CD4-positive, alpha-beta T cell treated with Interleukin-17A for 4 hours (primary cell): ENCODE results near the gene SDCCAG8.
"Not testable (repeated sequence)": the region's sequence is repeated elsewhere in the genome, so short reads cannot be mapped to it uniquely, and the experiment has no call there.

Experiments
- DNase-seq: peaks from one replicate; pipeline ENCODE4 v3.0.0-alpha.2; 2020; ENCODE audit warnings: mixed read lengths

The SDCCAG8 gene

GRCh38 chr1:243255791-243256512, at the start of gene SDCCAG8:
SDCCAG8 (plus strand) TSS chr1:243256041; CDS start chr1:243256174, 133 bp downstream.
- DNase-seq = peak; percentile 94

GRCh38 chr1:243211984-243212383, 43.9 kb upstream of the SDCCAG8 start:
- DNase-seq = not testable (repeated sequence)

GRCh38 chr1:243213045-243213787, 42.6 kb upstream of the SDCCAG8 start:
- no peak for DNase-seq

- not testable (repeated sequence) for DNase-seq
These were observed 40.5 kb upstream of the SDCCAG8 start for GRCh38 chr1:243215276-243215875.

- DNase-seq = no peak
These were observed 39.1 kb upstream of the SDCCAG8 start for GRCh38 chr1:243216741-243217140.

GRCh38 chr1:243217349-243217748, 38.5 kb upstream of the SDCCAG8 start:
- DNase-seq = no peak

- no peak for DNase-seq
These were observed 37.8 kb upstream of the SDCCAG8 start for GRCh38 chr1:243218059-243218458.

GRCh38 chr1:243227622-243228021, 28.2 kb upstream of the SDCCAG8 start:
- no peak for DNase-seq

- DNase-seq = no peak
These were observed 26.3 kb upstream of the SDCCAG8 start for GRCh38 chr1:243229526-243229925.

GRCh38 chr1:243230914-243231313, 24.9 kb upstream of the SDCCAG8 start:
- DNase-seq = no peak

- no peak for DNase-seq
These were observed 21.9 kb upstream of the SDCCAG8 start for GRCh38 chr1:243233908-243234307.

GRCh38 chr1:243234978-243235647, 20.7 kb upstream of the SDCCAG8 start:
- DNase-seq = no peak

- no peak for DNase-seq
These were observed 19.1 kb upstream of the SDCCAG8 start for GRCh38 chr1:243236604-243237252.

GRCh38 chr1:243244432-243244841, 11.4 kb upstream of the SDCCAG8 start:
- no peak for DNase-seq

GRCh38 chr1:243246916-243247315, 8.9 kb upstream of the SDCCAG8 start:
- DNase-seq = no peak

GRCh38 chr1:243247901-243248300, 7.9 kb upstream of the SDCCAG8 start:
- no peak for DNase-seq

- DNase-seq = no peak
These were observed 6.6 kb upstream of the SDCCAG8 start for GRCh38 chr1:243249214-243249613.

GRCh38 chr1:243250102-243250501, 5.7 kb upstream of the SDCCAG8 start:
- DNase-seq = no peak

- DNase-seq = no peak
These were observed 4.3 kb upstream of the SDCCAG8 start for GRCh38 chr1:243251539-243251938.

GRCh38 chr1:243253211-243253925, 2.5 kb upstream of the SDCCAG8 start:
- peak; percentile 6 for DNase-seq

GRCh38 chr1:243253926-243254232, 2.0 kb upstream of the SDCCAG8 start:
- no peak for DNase-seq

GRCh38 chr1:243254233-243254926, 1.5 kb upstream of the SDCCAG8 start:
- peak; percentile 62 for DNase-seq
